GM12878 (cell line): ENCODE results near the gene MDM1. TPM values are rescaled to one million over a fixed set of nuclear protein-coding genes. Genes with fewer than 3 reads are reported as not detected.
A peak's percentile ranks its signal among the peaks of the same experiment; 100 is the strongest.

Experiments used
- ATAC-seq: fragments of 200-7000 bp; cut with Tn5 transposase; 3 replicates; pipeline ENCODE4 v1.9.1; 2020; ENCODE audit warnings: mild to moderate bottlenecking, moderate library complexity
- BruUV-seq: library from RNA; stranded (reverse); fragments of 400-500 nt; replicated peaks from 2 replicates; lab custom pipeline; 2021; lab: Mats Ljungman, UMichigan
- CTCF ChIA-PET: fragments of 300-600 bp; sonication (Branson Sonifier 250); formaldehyde crosslinking; extraction: SDS; loops from one replicate; lab custom pipeline; 2021; ENCODE audit warnings: inconsistent platforms; lab: Yijun Ruan, JAX
- POLR2A ChIA-PET: fragments of 350-600 bp; formaldehyde crosslinking; extraction: SDS; loops from one replicate; lab custom pipeline; 2021; ENCODE audit warnings: inconsistent platforms; lab: Charles Lee
- RAD21 ChIA-PET: fragments of 300-600 bp; sonication (Branson Sonifier 250); formaldehyde crosslinking; loops from one replicate; lab custom pipeline; 2023; ENCODE audit warnings: antibody characterized with exemption; ENCODE audit not compliant: unreplicated experiment; lab: Charles Lee
- SMC1A ChIA-PET: fragments of 300-600 bp; sonication (Branson Sonifier 250); formaldehyde crosslinking; loops from one replicate; lab custom pipeline; 2023; ENCODE audit not compliant: unreplicated experiment, uncharacterized antibody; lab: Charles Lee
- DNase-seq: peaks from one replicate; pipeline ENCODE4 v3.0.0-alpha.2; 2011; ENCODE audit warnings: low read depth, low spot score
- FAIRE-seq: peaks from 3 replicates; lab custom pipeline; 2011; peaks lifted over from hg19 to GRCh38; lab: Jason Lieb, UNC
- H2AFZ ChIP-seq: 2 replicates; pipeline ENCODE4 v1.6.0; 2011; ENCODE audit warnings: low read depth, low read length, control low read depth; ENCODE audit not compliant: control insufficient read depth
- H3K27ac ChIP-seq: 2 replicates; pipeline ENCODE4 v1.5.1; 2011; ENCODE audit warnings: control low read depth; ENCODE audit not compliant: control insufficient read depth, insufficient read depth
- H3K27me3 ChIP-seq, 2 experiments: replicated peaks in 1 of 2; 2 replicates each; pipeline versions ENCODE4 v1.6.0 to v1.6.1; 2011; ENCODE audit warnings: low read length in 1 of 2; ENCODE audit not compliant: control insufficient read depth in 2 of 2, insufficient read depth in 2 of 2
- H3K36me3 ChIP-seq, 2 experiments: 2 replicates each; pipeline ENCODE4 v1.5.1; 2011; ENCODE audit warnings: low read length in 1 of 2; ENCODE audit not compliant: control insufficient read depth in 2 of 2, insufficient read depth in 2 of 2
- H3K4me1 ChIP-seq: 2 replicates; pipeline ENCODE4 v1.6.1; 2011; ENCODE audit warnings: mild to moderate bottlenecking, low read length, moderate library complexity, mixed read lengths; ENCODE audit not compliant: control insufficient read depth, insufficient read depth
- H3K4me2 ChIP-seq: 2 replicates; pipeline ENCODE4 v1.6.0; 2011; ENCODE audit warnings: control low read depth; ENCODE audit not compliant: control insufficient read depth, insufficient read depth
- H3K4me3 ChIP-seq: fragments of 200-600 bp; sonication (generic); 2 replicates; pipeline ENCODE4 v1.5.1; 2016
- H3K79me2 ChIP-seq: 2 replicates; pipeline ENCODE4 v1.6.0; 2011; ENCODE audit warnings: low read length; ENCODE audit not compliant: control insufficient read depth, insufficient read depth
- H3K9ac ChIP-seq: 2 replicates; pipeline ENCODE4 v1.8.0; 2011; ENCODE audit warnings: low read length, control low read depth, mixed read lengths; ENCODE audit not compliant: control insufficient read depth, insufficient read depth
- H3K9me3 ChIP-seq: replicated peaks from 3 replicates; pipeline ENCODE4 v1.5.1; 2011; ENCODE audit warnings: mild to moderate bottlenecking, low read length; ENCODE audit not compliant: control insufficient read depth, insufficient read depth
- H4K20me1 ChIP-seq: 2 replicates; pipeline ENCODE4 v1.6.0; 2011; ENCODE audit not compliant: control insufficient read depth, insufficient read depth
- CHD1 ChIP-seq: IDR thresholded peaks from 2 replicates; pipeline ENCODE4 v1.6.1; 2012; ENCODE audit warnings: low read depth, low read length, improper control_type of control experiment
- EZH2 ChIP-seq: IDR thresholded peaks from 2 replicates; pipeline ENCODE4 v1.6.1; 2012; ENCODE audit warnings: low read depth, mild to moderate bottlenecking, control low read depth, inconsistent platforms, low read length, borderline replicate concordance; ENCODE audit not compliant: control insufficient read depth
- MYB ChIP-seq: fragments of 150-350 bp; IDR thresholded peaks from 2 replicates; pipeline ENCODE4 v1.6.1; 2014; ENCODE audit warnings: mild to moderate bottlenecking, low read depth, low read length, borderline replicate concordance
- NR2F1 ChIP-seq: fragments of 450-650 bp; conservative IDR thresholded peaks from 2 replicates; pipeline ENCODE4 v1.6.1; 2017; ENCODE audit warnings: mild to moderate bottlenecking
- RB1 ChIP-seq: fragments of 450-650 bp; formaldehyde crosslinking; IDR thresholded peaks from 2 replicates; pipeline ENCODE4 v1.6.1; 2017; ENCODE audit warnings: mild to moderate bottlenecking, borderline replicate concordance
- WGBS: methylation state at CpG from one replicate; pipeline ENCODE4 v1.1.6; 2016; ENCODE audit warnings: low lambda C conversion rate; ENCODE audit not compliant: insufficient replicate concordance, insufficient coverage; ENCODE audit errors: missing lambda C conversion rate; 5-methylcytosine and 5-hydroxymethylcytosine counted together
- in situ Hi-C: fragments of 300-500 bp; cut with MboI; formaldehyde crosslinking; loops from 9 replicates; pipeline ENCODE4 v1.14.3; 2018; ENCODE audit warnings: mixed read lengths
- intact Hi-C: fragments of 100-400 bp; cut with micrococcal nuclease; formaldehyde crosslinking; loops from one replicate; pipeline ENCODE4 v1.14.2; 2022; ENCODE audit not compliant: unreplicated experiment
- polyA plus RNA-seq, 11 experiments: library from polyadenylated mRNA; depleted of rRNA in 4 of 11; unstranded in 6 of 11; stranded (reverse) in 5 of 11; fragments of >200 nt; fragmentation: Nextera tagmentation in 4 of 11; fragmentation: Illumina TruSeq in 1 of 11; extraction: Ambion mirVana in 4 of 11; extraction: Trizol in 1 of 11; gene quantifications; 1 replicate in 1 of 11; 2 replicates in 10 of 11; pipeline versions ENCODE4 v1.2.1 to v1.2.3, GENCODE V29; 2011 to 2016; ENCODE audit warnings: inconsistent platforms in 2 of 11, missing spikeins in 2 of 11, low read depth in 1 of 11
- total RNA-seq, 4 experiments: library from RNA; depleted of rRNA in 3 of 4; stranded (reverse); fragments of >200 nt in 3 of 4; fragmentation: Illumina TruSeq in 1 of 4; extraction: Trizol in 1 of 4; gene quantifications; 2 replicates each; pipeline versions ENCODE4 v1.2.1 to v1.2.3, GENCODE V29; 2013 to 2021
- TF ChIP-seq, protein P1 (sequence below): fragments of 450-650 bp; IDR thresholded peaks from 2 replicates; pipeline ENCODE4 v1.6.1; 2016; ENCODE audit warnings: mild to moderate bottlenecking, moderate library complexity, borderline replicate concordance
- TF ChIP-seq, protein P2 (sequence below): fragments of 450-650 bp; IDR thresholded peaks from 2 replicates; pipeline ENCODE4 v1.6.1; 2016; ENCODE audit warnings: mild to moderate bottlenecking
- TF ChIP-seq, protein P3 (sequence below): IDR thresholded peaks from 2 replicates; pipeline ENCODE4 v1.6.1; 2012; ENCODE audit warnings: low read length, inconsistent platforms

Gene MDM1
- total and polyA plus RNA-seq, 10 of the 15 experiments (the other 5 are each of a cell fraction or from before 2014, with no cell fraction given): 10.1 to 25.3 (median 16.5) TPM

DNA sequence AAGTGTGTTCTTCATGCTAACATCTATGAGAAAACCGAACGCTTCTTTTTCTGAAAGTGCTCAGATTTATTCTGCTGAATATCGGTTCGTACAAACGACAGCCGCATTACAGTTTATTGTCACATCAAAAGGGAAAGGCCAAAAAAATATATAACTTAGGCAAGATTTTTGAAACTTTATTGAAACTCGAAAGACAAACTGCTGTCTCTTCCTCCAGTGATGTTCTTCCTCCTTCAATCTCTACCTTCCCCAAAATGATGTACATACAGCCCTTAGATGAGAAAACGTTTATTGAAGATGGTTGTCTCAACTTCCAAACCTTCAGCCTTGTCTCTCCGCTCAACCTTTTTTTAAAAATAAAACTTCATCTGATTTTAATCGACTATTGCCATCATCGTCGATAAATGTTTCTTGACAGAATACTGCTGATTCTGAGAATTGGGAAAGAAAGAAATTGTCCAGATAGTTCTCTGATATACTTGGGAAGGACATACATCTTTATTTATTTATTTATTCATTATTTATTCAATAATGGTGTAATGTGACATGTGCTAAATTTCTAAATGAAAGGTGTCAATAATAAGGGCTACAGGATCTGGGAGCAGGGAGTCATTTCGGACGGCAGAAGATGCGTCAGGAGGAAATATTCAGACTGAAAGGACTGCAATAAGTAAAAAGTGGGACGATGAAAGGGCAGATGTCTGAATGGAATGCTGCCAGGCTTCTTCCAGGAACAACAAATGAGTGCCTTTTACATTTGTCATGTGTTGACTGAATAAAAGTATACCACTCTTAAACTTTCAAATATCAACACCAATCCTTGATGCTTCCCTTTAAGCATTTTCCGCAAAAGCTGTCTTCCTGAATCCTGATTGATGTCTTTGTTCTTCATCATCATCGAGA, 817 bp upstream of the MDM1 start:
- ChIA-PET RAD21 (interaction anchor here (1.1 to 1.7 kb wide), 4 partner anchors 12 to 293 kb away, joined by 3 to 6 read pairs (median 4); no protein-coding TSS in a partner anchor), CTCF (interaction anchor here (0.7 to 1.7 kb wide), 7 partner anchors 16 to 451 kb away, joined by 3 to 12 read pairs (median 3); partner anchors contain the start of gene NUP107)
- Histone ChIP-seq H4K20me1 (no peaks in the 10 kb centered on the region), H3K27me3 (no peaks in the 10 kb centered on the region), H3K9ac (peak overlapping the region; percentile 66)
- no peak for FAIRE-seq
- 53% methylated on average over 18 of the region's 18 CpGs for WGBS
- in situ Hi-C loops: no loop called here
- TF ChIP-seq, protein P1, sequence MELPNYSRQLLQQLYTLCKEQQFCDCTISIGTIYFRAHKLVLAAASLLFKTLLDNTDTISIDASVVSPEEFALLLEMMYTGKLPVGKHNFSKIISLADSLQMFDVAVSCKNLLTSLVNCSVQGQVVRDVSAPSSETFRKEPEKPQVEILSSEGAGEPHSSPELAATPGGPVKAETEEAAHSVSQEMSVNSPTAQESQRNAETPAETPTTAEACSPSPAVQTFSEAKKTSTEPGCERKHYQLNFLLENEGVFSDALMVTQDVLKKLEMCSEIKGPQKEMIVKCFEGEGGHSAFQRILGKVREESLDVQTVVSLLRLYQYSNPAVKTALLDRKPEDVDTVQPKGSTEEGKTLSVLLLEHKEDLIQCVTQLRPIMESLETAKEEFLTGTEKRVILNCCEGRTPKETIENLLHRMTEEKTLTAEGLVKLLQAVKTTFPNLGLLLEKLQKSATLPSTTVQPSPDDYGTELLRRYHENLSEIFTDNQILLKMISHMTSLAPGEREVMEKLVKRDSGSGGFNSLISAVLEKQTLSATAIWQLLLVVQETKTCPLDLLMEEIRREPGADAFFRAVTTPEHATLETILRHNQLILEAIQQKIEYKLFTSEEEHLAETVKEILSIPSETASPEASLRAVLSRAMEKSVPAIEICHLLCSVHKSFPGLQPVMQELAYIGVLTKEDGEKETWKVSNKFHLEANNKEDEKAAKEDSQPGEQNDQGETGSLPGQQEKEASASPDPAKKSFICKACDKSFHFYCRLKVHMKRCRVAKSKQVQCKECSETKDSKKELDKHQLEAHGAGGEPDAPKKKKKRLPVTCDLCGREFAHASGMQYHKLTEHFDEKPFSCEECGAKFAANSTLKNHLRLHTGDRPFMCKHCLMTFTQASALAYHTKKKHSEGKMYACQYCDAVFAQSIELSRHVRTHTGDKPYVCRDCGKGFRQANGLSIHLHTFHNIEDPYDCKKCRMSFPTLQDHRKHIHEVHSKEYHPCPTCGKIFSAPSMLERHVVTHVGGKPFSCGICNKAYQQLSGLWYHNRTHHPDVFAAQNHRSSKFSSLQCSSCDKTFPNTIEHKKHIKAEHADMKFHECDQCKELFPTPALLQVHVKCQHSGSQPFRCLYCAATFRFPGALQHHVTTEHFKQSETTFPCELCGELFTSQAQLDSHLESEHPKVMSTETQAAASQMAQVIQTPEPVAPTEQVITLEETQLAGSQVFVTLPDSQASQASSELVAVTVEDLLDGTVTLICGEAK: peak; percentile 90
- TF ChIP-seq RB1: 0 out of 2 replicates have a peak, but pooled peaks have one; percentile 1
- TF ChIP-seq, protein P2, sequence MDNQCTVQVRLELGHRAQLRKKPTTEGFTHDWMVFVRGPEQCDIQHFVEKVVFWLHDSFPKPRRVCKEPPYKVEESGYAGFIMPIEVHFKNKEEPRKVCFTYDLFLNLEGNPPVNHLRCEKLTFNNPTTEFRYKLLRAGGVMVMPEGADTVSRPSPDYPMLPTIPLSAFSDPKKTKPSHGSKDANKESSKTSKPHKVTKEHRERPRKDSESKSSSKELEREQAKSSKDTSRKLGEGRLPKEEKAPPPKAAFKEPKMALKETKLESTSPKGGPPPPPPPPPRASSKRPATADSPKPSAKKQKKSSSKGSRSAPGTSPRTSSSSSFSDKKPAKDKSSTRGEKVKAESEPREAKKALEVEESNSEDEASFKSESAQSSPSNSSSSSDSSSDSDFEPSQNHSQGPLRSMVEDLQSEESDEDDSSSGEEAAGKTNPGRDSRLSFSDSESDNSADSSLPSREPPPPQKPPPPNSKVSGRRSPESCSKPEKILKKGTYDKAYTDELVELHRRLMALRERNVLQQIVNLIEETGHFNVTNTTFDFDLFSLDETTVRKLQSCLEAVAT: peak; percentile 93
- no peak for TF ChIP-seq MYB
- no peak for TF ChIP-seq CHD1
- no peak for TF ChIP-seq EZH2
- TF ChIP-seq, protein P3, sequence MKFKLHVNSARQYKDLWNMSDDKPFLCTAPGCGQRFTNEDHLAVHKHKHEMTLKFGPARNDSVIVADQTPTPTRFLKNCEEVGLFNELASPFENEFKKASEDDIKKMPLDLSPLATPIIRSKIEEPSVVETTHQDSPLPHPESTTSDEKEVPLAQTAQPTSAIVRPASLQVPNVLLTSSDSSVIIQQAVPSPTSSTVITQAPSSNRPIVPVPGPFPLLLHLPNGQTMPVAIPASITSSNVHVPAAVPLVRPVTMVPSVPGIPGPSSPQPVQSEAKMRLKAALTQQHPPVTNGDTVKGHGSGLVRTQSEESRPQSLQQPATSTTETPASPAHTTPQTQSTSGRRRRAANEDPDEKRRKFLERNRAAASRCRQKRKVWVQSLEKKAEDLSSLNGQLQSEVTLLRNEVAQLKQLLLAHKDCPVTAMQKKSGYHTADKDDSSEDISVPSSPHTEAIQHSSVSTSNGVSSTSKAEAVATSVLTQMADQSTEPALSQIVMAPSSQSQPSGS: no peak
- peak; percentile 11; the same call in 1 of the 2 replicates for TF ChIP-seq NR2F1
- TF ChIP-seq, all 136 proteins: peak for 4
- Histone ChIP-seq H3K4me3 (peak overlapping the region; percentile 83), H3K9me3 (no peaks in the 10 kb centered on the region), H3K27ac (peak overlapping the region; percentile 57), H2AFZ (peak overlapping the region; percentile 96), H3K4me2 (peak overlapping the region; percentile 85), H3K36me3 (no peaks in the 10 kb centered on the region), H3K4me1 (no peaks in the 10 kb centered on the region), H3K79me2 (peaks cover 5% of the 10 kb centered on the region)
- SMC1A ChIA-PET: interaction anchor here (1.0 to 3.8 kb wide), 9 partner anchors 12 to 497 kb away, joined by 3 to 16 read pairs (median 5); no protein-coding TSS in a partner anchor
- intact Hi-C loops: loop anchor here (2.0 kb wide), 2 partner anchors 354 to 476 kb away; partner anchors contain the start of genes MDM2 and NUP107
- POLR2A ChIA-PET: interaction anchor here (1.1 kb wide), 1 partner anchor 414 kb away, joined by 3 read pairs; no protein-coding TSS in a partner anchor
- no peak for DNase-seq
- no peak for ATAC-seq
- TSS peak; percentile 95 for BruUV-seq
